Anterior cingulate cortex (tissue), 58 donors: Measurements from ENCODE around the gene KRTAP12-1.

Experiments used
- DNase-seq, 58 donors: peaks; one replicate each; lab custom pipeline; 2025; lab: John Stamatoyannopoulos, UW

Gene KRTAP12-1, protein sequence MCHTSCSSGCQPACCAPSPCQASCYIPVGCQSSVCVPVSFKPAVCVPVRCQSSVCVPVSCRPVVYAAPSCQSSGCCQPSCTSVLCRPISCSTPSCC

DNA sequence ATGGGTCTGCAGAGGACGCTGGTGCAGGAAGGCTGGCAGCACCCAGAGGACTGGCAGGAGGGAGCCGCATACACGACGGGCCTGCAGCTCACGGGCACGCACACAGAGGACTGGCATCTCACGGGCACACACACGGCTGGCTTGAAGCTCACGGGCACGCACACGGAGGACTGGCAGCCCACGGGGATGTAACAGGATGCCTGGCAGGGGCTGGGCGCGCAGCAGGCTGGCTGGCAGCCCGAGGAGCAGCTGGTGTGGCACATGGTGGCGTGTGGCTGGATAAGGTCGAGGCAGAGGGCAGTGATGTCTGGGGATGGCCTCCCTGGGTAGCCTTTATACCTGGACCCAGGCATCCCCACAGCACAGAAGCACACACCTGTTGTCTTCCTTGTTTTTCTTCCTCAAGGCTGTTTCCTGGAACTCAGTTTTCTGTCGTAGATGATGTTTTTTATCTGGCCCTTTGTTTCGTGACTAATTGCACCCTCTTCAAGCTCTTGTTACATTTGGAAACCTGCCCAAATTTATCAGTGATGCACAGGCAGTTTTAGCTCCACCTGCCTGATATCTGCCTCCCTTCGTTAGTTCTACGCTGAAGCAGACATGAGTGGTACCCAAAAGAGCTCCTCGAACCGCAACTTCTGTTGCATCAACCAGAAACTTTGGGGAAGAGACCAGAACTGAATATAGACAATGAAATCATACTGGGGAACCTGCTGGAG lies at the start of gene KRTAP12-1:
Gene KRTAP12-1, minus strand, starts transcription at position 303 of the 719 bp plus-strand sequence. Its CDS starts 40 bp downstream, at position 263.
- DNase-seq = no peak

DNA sequence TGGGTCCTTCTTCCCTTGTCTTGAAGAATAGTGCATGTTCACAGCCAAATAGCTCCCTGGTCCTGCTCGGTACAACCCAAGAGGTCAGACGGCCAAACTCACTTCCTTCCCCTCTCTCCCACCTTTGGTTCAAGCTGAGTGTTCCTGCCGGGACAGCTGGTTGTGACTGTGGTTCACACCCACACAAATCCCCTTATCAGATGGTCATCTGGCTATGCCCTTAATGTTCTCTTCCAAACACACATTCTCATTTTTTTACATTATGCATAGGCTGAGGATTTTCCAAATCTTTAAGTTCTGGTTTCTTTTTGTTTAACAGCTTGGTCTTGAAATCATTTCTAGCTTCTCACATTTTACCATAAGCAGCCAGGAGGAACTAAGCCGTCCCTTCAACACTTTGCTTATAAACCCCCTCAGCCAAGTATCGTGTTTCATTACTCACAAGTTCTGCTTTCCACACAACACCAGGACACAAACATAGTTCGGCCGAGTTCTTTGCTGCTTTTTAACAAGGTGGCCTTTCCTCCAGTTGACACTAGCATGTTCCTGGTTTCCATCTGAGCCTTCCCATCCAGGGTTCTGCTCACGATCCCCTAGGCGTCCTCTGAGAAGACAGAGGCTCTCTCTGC lies 49.1 kb upstream of the KRTAP12-1 start:
- no peak for DNase-seq

DNA sequence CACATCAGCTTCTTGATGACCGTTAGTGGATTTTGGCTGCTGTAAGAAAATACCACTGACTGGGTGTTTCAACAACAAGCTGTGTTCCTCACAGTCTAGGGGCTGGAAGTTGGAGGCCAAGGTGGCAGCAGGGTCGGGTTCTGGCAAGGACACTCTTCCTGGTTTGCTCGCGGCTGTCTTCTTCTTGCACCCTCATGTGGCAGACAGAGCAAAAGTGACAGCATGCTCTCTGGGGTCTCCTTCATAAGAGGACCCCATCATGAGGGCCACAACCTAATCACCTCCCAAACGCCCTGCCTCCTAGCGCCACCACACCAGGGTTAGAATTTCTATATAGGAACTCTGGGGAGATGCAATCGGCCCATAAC lies 48.0 kb upstream of the KRTAP12-1 start:
- DNase-seq = no peak

DNA sequence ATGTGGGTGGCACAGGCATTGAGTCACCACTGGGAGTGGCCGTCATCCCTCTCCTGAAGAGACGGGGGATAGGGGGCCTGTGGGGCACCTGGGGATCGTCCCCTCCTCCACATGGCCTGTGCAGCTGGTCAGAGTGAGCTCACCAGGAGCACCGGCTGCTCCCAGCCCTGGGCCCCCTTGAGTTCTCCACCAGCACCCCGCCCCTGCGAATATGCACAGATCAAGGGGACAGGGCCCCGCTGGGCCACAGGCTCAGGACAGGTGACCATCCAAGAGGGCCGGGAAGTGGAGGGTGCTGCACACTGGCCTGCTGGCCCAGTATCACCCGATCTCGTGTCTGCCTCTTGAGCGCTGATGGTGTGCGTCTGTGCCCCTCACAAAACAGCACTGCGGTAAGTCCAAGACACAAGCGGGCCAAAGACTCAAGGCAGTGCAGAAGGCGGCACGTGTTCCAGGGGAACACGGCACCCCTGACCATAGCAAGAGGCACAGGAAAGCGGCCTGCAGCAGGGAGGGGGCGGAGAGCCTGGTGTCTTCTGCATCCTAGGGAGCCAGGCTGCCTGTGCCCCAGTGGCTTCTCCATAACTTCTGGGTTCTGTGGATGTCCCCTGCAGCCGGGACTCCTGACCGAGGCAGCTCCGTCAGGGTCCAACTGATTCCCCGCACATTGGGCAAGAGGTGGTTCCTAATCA lies 47.5 kb upstream of the KRTAP12-1 start:
- no peak for DNase-seq

DNA sequence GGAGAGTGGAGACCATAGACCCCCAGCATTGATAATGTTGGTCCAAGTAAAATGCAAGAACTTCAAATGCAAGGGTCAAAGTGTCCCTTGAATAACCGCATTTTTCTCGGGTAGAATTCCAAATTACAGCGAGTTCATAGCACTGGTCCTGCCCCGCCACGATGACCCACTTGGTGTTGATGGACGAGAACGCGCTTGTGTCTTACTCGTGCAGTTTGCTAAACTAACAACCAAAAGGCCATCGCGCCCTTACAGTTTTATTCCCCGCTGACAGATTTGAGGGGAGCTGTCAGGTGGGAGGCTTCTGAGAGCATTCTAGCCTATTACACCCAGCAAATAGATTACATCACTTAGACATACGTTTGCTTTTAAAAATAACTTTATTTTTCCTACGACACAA lies 46.8 kb upstream of the KRTAP12-1 start:
- no peak for DNase-seq

DNA sequence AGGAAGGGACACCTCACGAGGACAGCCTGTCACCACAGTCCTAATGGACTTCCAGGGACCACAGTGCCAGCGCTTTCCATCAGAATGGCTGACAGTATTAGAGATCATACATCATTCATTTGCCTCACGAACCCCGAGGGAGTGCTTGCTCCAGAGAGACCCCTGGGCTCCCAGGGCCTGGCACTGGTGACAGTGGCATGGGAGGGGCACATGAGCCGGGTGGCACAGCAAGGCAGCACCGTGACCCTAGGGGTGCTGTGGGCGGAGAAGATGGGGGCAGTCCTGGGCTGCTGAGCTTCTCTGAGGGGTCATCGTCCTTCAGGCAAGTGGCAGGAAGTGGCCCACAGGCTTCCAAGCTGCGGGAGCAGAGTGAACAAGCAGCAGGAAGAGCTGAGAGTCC lies 45.8 kb upstream of the KRTAP12-1 start:
- no peak for DNase-seq

DNA sequence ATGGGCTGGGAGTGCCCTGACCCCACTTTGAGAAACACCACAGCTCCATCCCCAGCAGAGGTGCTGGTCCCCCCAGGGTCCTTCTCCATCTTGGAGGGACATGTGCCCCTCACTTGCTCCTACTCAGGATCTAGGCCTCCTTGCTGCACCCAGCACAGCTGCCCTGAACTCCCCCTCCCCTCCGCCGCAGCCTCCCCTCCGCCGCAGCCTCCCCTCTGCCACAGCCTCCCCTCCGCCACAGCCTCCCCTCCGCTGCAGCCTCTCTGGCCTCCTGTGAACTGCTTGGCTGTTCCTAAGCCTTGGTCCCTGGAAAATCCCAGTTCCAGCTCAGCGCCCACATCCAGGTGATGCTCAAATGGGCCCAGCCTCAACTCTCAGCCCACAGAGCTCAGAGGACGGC lies 45.4 kb upstream of the KRTAP12-1 start:
- DNase-seq = no peak

DNA sequence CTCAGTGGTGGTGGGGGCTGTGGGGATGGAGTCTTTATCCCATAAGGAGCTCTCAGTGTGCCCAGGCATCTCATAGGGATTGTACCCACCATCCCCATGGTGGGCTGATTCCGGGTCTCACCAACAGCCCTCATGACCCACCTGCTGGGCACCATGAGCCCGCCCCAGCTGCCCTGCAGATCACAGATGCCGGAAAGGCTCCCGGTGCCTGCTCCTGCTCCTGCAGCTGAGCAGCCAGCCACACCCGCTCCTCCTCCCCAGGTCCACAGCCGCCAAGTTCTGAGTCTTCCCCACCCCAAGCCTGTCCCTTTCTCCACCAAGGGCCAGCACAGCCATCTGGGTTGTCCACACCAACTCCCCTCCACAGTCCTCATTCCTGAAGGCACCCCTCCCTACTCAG lies 44.9 kb upstream of the KRTAP12-1 start:
- no peak for DNase-seq

DNA sequence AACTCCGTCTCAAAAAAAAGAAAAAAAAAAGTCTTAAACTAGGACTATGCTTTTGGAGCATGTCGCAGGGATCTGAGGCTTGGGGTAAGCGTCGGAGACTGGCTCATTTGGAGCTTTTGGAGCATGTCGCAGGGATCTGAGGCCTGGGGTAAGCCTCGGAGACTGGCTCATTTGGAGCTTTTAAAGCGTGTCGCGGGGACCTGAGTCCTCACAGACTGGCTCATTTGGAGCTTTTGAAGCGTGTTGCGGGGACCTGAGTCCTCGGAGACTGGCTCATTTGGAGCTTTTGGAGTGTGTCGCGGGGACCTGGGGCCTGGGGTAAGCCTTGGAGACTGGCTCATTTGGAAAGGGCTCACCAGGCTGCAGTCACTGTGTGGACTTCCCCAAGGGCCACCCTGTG lies 43.0 kb upstream of the KRTAP12-1 start:
- no peak for DNase-seq

DNA sequence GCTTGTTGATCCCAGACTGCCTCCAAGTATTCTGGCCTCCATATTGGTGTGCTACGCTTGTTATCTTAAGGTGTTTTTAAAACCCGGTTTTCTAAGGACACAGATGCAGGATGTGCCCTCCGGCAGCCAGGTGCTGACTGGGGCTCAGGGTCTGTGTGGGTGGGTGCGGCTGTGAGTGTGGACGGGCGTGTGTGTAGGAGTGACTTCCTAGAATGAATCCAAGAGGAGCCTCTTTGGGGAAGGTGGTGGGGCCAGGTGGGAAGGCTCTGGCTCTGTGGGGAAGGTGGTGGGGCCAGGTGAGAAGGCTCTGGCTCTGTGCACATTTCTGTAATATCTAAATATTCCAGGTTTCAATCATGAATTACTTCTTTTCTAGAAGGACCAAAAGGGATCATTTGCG lies 42.2 kb upstream of the KRTAP12-1 start:
- no peak for DNase-seq

DNA sequence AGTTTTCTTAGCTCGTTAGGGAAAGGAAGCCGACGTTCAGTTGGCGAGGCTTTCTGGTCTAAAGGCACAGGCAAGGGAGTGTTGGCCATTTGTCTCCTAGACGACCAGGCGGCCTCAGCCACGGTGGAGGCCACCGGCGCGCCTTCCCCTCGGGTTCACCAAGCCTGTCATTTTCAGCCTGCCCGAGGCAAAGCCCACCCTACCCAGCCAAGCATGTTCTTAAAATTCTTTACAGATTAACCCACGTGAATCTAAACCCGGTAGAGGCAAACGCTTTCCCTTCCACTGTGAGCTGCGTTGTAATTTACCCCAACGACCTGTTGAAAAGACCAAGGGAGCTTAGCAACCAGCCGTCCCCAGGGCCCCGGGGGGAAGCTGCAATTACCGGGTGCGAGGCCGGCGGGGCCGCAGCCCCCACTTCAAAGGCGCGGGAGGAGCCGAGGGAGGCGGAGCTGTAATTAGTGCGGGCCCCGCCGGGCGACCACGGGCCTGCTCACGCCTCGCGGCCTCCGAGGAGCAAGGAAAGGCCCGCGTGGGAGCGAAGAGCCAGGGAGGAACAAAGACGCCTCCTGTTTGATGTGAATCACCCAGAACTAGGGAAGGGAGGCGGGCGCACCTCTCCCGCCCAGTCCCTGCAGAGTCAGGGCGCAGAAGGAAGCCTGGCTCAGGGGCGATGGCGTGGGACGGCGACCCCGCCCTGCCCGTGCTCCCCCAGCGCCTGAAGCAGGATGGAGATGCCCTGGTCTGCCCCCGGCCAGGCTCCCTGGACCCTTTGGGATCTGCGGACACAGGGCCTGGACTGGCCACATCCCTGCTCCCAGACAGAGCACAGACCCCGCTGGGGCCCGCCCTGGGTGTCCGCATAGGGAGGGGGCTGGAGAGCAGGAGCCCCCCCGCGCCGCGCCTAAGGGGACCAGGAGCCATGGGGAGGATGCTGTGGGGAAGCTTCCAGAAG lies 41.5 kb upstream of the KRTAP12-1 start:
- DNase-seq = peak in 1 of 58 donors; percentile 21

DNA sequence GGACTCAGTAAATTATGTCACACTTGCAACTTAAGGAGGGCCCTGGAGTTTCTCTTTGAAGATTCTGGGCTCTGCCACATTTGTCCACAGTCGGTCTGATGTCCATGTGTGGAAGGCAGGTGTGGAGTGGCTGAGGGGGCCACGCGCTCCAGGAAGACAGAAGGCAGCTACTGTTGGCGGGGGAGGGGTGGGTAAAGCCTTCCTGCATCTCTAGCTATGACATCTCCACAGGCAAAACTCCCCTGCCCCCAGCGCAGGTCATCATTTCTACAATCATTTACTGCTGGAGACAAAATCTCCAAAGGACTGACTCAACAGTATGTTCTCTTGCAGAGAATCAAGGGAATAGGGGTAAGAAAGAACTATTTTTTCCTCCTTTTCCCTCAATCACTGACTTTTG lies 40.8 kb upstream of the KRTAP12-1 start:
- no peak for DNase-seq

DNA sequence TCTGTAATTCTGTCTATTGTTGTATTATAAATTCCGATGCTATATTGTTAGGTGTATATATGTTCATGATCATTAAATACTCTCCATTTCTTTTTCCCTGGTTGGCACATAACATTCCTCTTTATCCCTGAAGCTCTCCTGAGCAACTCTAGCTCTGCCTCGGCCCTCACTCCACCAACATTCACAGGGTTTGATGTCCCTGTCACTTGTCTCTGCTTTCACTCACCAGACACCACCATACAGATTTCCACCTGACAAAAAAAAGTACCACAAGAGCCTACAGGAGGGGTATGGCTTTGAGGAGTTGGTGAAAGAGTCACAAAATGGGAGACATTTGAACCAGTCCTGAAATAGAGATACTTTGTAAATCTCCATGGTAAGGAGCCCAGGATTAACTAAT lies 38.2 kb upstream of the KRTAP12-1 start:
- DNase-seq = no peak

DNA sequence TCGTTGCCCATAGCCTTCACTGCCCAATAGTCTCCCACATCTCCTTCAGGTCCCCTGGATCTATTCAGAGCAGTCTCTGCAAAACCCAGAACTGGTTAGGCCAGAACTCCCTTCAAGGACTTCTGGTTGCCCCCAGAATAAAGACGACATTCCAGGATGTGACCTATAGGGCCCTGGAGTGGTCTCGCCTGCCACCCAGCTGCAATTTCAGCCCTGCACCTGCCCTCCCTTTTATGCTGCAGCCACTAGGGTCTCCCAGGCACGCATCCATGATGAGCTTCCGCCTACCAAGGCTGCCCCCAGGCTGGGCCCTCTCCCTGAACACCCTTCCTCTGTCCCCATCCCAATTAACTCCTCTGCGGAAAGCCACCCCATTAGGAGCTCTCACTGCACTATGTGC lies 36.6 kb upstream of the KRTAP12-1 start:
- no peak for DNase-seq

DNA sequence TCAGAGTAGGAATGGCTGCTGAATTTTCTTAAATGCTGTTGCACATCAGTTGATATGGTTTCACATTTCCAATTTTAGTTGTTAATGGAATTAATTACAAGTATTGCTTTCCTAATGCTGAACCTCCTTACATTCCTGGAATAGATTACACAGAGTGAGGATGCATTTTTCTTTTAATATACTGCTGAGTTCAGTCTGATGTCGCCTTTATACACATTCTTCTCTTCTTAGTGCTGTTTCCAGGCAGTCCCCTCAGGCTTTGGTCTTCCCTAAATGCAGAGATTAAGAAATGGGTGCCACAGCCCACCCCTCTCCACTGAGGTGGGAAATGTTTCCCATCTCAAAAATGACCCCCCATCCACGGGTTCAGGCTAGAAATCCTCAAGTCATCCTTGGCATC lies 36.1 kb upstream of the KRTAP12-1 start:
- DNase-seq = no peak

DNA sequence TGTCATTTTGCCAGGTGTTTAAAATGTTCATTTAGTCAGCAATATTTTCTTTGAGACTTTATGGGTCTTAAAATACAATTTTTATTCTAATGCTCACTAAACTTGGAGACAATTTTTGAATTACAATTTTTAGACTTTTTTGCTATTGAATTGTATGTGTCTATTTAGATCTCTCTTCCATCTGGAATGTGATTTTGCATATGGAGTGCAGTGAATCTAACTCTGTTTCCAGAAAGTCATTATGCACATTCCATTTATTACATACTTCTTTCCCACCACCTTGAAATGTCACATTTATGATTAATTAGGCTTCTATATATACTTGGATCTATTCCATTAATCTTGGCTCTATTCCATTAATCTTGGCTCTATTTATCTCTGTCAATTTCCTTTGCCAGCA lies 35.0 kb upstream of the KRTAP12-1 start:
- DNase-seq = no peak

DNA sequence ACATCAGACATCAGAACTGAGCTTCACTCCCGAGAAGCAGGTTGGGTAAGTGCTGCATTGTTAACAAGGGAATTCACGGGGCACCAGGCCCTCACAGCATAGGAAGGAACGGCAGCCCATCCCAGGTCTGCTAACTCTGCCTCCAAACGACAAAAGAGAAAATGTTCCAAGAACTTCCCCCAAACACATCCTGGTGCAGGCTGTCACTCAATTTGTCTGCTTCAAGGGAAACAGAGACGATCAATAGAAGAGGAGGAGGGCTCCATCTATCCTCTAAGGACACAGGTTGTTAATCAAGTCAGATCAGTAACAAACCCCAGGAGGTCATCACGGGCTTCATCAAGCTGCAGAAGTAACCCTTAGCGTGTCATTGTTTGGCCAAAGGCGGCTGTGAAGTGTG lies 32.9 kb upstream of the KRTAP12-1 start:
- no peak for DNase-seq

DNA sequence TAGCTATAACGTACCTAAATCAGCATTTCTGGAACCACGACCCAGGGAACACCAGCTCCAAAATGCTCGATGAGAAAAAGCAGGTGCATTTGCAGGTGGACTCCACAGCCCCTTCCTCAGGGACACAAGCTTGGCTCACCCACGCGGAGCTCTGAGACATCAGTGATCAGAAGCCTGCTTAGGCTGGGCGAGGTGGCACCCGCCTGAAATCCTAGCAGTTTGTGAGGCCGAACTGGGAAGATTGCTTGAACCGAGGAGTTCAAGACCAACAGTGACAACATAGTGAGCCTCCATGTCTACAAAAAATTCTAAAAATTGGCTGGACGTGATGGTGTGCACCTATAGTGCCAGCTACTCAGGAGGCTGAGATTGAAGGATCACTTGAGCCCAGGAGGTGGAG lies 31.9 kb upstream of the KRTAP12-1 start:
- DNase-seq = no peak

DNA sequence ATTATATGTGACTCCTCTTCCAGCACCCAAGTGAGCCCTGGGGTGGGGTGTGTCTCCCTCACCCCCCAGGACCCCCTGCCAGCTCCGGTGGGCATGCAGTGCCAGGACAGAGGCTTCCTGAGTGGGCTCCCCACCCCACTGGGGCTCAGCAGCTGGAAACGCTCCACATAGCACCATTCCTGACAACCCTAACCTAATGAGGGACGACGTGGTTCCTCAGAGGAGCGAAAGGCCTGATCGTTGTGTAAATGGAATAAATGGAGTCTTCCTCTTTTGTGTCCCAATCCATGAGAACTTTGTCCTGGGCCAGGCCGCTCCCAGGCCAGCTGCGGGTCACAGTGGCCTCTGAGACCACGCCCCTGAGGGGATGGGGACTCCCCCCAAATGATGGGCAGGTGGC lies 31.2 kb upstream of the KRTAP12-1 start:
- DNase-seq = no peak

DNA sequence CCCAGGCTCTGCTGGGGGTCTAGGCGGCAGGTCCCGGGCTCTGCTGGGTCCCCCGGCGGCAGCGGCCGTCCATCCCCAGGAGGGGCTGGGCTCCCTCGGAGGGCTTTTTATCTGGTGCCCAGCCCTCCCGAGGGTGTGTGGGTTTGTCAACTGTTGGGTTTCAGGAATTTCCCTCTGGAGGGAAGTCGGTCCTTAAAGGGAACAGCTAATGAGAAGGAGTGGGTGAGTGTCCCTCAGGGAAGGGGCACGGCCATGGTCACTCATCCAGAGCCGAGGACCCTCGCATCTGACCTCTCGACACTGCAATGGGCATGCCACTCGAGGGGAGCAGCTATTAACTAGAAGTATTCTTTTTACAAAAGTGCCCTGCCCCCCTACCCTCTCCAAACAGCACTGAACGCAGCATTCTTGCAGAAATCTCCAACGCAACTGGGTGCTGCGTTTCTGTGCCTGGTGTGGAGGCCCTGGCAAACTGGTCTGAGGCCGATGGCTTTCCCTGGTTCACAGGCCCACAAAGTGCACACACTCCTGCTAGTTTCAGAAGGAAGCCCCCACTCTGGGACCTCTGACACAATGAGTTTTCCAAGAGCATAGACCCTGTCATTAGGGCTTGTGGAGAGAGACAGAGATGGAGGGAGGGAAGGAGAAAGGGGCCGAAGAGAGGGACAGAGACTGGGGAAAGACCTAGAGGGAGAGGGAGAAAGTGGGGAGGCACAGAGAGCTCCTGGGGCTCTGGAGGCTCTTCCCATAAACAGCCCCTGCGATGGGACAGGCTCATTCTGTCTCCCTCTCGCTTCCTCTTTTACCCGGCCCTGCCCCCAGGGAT lies 30.5 kb upstream of the KRTAP12-1 start:
- DNase-seq = no peak
